ENCODE data around the gene CRACR2A.

Gene CRACR2A, protein sequence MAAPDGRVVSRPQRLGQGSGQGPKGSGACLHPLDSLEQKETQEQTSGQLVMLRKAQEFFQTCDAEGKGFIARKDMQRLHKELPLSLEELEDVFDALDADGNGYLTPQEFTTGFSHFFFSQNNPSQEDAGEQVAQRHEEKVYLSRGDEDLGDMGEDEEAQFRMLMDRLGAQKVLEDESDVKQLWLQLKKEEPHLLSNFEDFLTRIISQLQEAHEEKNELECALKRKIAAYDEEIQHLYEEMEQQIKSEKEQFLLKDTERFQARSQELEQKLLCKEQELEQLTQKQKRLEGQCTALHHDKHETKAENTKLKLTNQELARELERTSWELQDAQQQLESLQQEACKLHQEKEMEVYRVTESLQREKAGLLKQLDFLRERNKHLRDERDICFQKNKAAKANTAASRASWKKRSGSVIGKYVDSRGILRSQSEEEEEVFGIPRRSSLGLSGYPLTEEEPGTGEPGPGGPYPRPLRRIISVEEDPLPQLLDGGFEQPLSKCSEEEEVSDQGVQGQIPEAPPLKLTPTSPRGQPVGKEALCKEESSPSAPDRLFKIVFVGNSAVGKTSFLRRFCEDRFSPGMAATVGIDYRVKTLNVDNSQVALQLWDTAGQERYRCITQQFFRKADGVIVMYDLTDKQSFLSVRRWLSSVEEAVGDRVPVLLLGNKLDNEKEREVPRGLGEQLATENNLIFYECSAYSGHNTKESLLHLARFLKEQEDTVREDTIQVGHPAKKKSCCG

DNA sequence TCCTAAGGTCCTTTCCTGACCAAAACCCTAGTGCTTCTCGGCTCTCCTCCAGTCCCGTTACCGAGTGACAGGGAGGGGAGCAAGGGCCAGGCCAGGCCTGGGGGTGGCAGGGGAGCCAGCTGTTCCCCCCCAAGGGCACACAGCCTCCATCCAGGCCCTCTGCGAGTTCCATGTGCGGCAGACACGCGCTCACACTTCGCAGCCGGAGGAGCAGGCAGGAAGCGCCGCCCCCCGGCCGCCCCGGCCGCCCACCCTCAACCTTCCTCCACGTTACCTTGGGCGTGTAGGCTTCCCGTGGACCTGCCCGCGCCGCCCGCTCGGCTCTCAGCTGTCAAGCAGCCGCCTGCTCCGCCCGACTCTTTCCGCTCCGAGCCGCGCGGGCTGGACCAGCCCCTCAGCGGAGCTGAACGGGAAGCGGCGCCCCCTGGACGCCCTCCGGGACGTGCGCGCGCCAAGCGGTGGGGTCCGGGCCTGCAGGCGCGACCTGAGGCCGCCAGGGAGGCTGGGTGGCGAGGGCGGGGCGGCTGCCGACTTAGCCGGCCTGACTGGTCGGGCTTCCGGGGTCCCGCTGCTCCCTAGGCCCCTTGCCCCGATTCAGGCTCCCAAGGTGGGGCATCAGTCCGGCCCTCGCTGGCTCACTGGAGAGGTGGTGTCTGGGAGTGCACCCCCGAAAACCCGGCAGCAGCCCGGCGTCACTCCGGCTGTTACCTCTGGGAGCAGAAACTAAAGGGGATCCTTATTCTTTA is at the start of gene CRACR2A:
TSS of gene CRACR2A (minus strand) at position 369 of the 746 bp plus-strand sequence. CDS start 56,110 bp downstream, outside the sequence.
- no peak for DNase-seq (ENCODE audit: low read depth)

DNA sequence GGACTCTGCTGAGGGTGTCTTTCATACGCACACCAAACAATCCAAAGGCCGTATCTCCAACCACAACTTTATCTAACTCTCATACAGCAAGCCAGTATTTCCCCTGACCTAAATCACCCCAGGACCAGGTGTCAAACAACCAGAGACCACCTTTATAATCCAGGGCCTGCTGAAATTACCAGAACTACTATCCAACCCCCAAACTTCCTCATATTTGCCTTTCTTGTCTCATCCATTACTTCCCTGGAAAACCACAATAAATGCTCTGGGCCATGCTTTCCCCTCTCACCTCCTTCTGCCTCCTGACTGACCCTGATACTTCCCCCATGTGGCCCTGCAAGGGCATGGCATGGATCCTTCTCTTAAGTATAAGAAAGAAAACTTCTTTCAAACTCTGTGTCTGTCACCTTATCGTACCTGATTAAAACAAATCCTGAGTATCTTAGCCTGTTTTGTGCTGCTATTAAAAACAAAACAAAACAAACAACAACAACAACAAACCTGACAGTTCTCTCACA is 44.7 kb upstream of the CRACR2A start:
- DNase-seq (ENCODE audit: low read depth): no peak

DNA sequence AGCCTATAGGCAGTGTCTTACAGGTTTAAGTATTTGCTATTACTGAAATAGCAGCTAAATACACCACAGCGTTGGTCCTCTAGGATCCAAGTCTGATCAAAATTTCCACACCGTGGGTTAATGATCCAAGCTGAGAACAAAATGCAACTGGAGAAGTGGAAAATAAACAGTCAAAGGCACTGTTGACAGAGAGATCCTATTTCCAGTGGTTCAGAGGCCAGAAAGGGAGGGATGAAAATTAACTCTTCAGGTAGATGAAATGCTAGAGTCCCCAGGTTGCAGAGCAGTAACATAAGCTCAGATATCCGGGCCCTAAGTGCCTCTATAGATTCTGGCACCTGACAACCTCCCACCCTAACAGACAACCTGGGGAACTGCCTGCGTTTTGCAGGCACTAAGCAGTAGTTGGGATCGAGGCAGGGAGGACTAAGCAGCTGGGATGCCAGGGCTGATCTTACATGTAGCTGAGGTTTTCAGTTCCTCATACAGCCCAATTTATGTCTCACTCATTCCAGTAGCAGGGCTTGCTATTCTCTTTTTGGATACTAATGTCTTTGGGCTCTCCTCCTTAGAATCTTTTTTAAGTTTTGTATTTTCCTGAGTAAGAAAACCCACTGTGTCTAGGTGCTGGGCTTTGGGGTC is 42.7 kb upstream of the CRACR2A start:
- no peak for DNase-seq (ENCODE audit: low read depth)

DNA sequence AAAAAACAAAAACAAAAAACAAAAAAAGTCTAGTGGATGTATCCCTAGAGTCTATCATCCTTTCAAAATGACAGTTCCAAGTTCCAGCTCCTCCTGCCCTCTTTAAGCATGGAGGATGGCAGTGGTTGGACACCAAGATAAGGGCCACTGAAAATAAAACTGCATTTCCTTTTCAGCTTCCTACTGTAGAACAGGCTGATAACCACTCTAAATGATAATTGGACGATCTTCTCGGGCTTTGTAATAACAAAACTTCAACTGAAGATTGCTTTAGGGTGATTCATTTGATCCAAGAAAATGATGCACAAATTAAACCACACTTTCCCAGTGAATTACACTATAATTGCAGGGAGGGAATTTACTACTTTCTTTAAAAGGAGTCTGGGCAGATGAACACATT is 42.2 kb upstream of the CRACR2A start:
- DNase-seq (ENCODE audit: low read depth): no peak

DNA sequence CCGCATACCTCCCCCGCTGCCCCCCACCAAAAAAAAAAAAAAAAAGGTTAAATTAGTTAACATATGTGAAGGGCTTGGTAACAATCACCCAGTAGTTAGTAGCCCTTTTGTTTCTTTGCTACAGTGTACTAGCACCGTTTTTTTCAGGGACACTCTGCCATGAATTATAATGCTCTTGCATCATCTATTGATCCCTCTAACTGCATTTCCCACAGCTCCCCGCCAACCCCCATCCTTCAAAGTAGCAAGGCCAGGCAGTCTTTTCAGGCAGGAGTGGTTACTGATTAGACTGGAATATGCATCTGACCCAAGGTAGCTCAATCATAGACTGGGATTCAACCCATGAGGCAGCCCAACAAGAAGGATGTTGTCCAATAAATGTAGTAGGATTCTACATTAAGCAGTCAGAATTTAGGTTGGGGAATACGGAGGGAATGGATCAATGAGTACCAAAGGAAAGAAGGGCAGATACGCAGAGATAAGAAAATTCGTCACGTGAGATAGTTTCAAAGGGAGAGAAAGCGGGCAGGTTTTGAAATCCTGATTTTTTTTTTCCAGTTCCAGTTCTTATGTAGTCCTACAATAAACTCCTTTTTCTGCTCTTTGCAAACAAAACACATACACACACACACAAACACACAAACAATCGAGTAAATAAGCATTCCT is 39.8 kb upstream of the CRACR2A start:
- DNase-seq (ENCODE audit: low read depth): no peak

DNA sequence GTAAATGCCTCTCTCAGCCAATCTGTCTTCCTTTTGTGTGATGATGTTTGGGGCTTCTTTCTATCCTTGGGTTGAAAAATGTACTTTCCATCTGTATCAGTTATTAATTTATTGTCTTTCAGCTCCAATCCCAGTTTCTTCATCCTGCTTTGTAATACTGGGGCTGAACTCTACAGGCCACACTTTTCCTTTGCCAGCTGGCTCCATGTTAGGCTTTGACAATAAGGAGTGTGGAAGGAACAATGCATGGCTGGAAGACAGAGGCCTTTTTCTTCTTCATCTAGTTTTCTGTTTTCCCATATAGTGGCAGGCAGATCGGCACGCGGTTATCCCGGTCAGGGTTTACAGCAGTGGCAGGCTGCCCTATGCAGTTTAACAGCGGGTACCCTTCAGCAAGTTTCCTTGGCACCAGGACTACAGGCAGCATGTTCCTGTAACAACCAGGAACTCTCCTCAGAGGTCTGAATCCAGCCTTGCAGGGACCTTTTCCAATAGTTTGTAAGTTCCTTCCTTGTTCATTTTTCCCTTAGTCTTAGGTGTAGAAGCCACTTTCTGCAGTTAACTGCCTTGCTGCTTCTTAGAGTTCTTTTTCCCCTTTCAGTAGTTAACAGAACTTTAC is 38.5 kb upstream of the CRACR2A start:
- DNase-seq (ENCODE audit: low read depth): no peak

DNA sequence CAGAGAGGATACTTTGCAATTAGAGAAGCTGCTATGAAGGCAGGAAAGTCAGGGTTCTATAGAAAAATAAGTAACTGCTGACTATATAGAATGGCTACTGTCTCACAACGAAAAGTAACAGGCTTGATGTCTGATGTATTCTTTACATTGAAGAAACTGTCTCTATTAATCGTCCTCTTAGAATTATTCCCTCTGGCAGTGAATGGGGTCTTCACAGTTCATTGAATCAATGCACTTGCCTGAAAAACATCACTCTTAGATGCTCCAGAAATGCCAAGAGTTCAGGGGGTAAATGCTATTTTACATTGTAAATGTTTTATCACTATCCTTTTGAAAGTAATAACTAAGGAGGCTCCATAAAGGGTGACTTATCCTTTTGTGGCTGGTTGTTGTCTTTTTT is 37.7 kb upstream of the CRACR2A start:
- no peak for DNase-seq (ENCODE audit: low read depth)

DNA sequence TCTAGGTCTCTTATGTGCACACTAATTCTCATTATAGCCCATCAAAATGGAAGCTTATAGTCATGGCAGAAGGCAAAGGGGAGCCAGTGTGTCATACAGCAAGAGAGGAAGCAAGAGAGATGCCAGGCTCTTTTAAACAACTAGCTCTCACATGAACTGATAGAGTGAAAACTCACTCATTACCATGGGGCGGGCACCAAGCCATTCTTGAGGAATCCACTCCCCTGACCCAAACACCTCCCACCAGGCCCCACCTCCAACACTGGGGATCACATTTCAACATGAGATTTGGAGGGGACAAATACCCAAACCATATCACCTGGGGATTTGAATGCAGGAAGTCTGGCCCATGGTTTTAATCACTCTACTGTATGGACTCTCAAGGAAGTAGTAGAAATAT is 36.9 kb upstream of the CRACR2A start:
- DNase-seq (ENCODE audit: low read depth): no peak

DNA sequence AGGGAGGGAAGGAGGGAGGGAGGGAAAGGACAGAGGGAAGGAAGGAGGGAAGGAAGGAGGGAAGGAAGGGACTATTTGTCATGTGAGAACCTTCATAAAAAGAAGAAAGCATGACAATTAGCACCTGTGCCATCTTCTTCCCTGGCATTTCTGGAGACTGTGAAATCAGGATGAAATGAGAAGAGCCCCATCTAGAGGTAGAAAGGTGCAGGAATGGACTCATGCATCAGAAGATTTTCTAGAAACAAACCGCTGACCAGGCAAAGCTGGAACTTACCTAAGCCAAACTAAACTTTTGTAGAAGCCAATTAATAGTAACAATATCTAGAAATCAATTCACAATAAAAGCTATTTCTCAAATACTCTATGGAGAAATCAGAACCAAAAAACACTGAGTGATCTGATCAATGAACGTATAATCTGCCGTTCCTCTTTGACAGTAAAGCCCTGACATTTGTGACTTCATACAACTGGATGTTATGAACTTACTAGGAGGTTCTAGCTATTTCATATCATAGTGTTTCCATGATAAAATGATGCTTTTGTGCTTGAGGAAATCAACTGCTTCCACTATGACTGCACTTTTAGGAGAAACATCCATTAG is 24.4 kb upstream of the CRACR2A start:
- DNase-seq (ENCODE audit: low read depth): peak; percentile 31

DNA sequence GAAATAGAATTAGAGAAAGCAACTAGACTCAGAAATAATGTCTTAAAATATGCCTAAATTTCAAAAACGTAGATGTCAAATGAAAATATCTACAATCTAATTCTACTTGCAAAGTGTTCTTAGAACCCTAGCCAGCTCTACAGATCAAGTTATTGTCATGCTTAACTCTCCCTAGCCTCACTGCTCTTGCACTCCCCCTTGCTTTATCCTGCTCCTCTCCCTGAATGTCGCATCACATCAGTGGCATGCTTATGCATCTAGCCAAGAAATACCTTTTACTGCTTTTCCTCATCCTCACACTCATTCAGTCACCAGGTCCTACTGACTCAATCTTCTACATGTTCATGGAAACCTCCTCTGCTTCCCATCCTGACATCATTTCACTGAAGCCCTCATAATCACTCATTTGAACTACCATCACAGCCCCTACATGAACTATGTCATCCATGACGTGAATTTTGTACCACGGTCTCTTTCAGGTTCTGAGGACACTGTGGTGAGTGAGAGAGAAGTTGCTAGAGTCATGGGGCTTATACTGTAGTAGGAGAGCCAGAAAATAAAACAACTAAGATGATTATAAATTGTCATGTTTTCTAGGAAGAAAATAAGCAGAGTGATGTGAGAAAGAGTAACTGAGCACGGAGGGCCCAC is 22.6 kb upstream of the CRACR2A start:
- no peak for DNase-seq (ENCODE audit: low read depth)

DNA sequence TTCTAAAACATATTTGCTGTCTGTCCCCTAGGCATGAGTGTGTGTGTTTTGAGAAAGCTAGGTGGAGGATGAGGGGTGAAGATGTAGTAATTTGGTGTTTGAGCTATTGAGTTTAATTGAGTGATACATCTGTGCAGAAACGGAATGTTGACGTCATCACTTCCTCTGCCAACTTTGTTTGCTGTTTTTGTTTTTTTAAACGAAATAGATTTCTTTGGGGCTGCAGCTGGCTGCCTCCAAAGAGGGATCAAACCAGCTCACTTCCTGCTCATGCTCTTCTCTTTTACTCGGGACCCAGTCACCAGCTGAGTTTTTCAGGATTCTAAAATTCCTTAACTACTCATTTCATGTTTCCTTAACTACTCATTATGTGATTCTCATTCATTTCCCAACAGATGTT is 19.5 kb upstream of the CRACR2A start:
- no peak for DNase-seq (ENCODE audit: low read depth)

DNA sequence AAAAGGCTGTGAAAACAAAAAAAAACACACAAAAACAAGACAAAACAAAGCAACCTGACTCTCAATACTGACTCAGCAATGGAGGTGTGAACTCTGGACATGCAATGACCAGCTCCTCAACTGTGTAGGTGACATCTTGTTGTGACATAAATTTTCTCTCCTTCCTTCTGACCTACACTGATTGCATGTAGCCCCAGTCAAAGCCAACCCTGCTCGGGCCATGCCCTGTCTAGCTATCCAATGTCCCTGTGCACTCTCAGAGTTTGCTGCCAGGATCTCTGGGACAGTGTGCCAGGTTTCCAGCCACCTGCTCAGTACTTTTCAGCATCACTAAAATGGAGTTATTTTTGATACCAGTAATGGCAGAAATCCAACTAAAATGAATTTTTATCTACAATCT is 18.9 kb upstream of the CRACR2A start:
- no peak for DNase-seq (ENCODE audit: low read depth)

DNA sequence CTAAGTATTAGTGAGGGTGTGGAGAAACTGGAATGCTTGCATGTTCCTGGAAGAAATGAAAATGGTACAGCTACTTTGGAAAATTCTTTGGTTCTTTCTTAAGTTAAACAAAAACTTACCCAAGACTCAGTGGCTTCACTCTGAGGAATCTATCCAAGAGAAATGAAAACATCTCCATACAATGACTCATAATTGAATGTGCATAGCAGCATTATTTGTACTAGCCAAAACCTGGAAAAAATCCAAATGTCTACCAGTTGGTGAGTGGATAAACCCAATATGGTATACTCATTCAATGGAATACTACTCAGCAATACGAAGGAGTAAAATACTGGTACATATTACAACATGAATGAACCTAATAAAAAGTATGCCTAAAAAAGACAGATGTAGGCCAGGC is 18.0 kb upstream of the CRACR2A start:
- DNase-seq (ENCODE audit: low read depth): peak; percentile 79

DNA sequence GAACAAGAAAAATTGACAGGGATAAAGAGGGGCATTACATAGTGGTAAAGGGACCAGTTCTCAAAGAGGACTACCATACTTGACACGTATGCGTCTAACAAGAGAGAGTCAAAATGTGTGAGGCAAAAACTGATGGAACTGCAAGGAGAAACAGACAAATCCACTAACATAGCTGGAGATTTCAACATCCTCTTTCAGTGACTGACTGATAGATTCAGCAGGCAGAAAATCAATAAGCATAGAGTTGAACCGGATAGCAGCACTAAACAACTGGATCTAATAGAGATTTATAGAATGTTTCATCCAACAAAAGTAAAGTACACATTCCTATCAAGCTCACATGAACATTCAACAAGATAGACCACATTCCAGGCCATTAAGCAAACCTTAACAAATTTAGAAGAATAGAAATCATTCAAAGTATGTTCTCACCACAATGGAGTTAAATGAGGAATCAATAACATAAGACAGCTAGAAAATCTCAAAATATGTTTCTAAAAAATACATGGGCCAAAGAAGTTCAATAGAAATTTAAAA is 16.1 kb upstream of the CRACR2A start:
- DNase-seq (ENCODE audit: low read depth): no peak

DNA sequence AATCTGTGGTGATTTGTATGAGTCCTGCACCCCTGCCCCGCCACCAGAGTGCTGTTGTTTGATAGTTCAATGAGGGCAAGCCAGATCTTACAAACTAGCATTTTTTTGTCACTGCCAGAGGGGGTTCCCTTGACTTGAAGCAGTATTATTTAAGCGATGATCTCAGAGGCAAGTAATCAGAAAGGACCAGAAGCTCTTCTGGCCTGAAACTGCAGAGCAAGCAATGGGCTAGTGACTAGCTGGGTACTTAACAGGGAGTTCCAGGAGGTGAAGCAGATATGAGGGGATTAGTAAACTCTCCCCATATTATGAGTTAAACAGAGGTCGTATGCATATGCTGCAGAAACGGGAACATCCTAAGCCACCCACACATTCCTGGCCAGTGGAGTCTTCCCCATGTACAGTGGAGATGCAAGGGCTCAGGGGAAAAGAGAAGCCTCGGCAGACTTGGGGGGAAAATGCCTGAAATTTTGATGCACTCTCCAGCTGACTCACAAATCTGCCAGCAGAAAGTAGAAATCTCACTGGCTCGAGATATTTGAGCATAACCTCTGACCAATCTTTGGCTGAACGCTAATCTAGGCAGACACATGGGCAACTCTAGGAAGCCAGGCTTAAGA is 8.3 kb upstream of the CRACR2A start:
- DNase-seq (ENCODE audit: low read depth): no peak

DNA sequence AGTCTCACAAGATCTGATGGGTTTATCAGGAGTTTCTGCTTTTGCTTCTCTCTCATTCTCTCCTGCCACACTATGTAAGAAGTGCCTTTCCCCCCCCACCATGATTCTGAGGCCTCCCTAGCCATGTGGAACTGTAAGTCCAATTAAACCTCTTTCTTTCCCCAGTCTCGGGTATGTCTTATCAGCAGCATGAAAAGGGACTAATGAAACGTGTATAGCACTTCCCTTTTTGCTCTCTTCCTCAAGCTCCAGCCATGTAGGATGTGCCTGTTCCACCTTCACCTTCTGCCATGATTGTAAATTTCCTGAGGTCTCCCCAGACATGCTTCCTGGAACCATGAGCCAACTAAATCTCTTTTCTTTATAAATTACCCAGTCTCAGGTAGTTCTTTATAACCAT is 7.0 kb upstream of the CRACR2A start:
- no peak for DNase-seq (ENCODE audit: low read depth)

DNA sequence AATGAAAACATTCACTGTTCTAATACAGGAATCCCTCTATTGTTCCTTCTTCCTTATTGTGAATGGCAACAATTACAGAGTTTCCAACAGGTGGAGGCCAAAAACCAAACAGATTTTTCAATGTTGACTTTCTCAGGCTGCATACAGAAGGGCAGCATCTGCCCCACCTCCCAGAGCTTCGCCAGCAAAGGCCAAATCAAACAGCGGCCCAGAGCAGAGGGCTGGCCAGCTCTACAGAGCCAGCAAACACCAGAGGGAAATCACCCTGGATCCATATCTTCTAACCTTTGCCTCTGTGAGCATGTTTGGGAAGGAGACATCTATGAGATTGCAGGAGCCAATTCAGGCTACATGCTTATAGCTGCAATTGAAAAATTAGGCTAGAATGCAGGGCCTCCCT is 4.4 kb upstream of the CRACR2A start:
- DNase-seq (ENCODE audit: low read depth): no peak

DNA sequence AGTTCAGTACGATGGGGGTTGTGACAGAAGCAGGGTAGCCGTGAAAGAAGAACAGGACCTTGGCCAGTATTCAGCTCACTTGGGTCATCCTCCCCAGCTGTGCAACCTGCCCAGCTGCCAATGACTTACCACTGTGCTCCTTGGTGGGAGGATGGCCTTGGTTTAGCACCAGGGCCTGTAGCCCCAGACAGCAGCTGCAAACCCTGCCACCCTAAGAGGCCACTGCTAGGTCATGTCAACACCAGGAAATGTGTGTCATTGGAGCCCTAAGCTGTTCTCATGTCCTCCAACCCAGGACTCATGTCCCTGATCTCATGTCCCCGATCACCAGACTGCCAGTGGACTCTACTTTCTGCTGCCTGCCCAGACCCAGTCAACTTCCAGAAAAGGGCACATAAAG is 3.0 kb upstream of the CRACR2A start:
- DNase-seq (ENCODE audit: low read depth): no peak

DNA sequence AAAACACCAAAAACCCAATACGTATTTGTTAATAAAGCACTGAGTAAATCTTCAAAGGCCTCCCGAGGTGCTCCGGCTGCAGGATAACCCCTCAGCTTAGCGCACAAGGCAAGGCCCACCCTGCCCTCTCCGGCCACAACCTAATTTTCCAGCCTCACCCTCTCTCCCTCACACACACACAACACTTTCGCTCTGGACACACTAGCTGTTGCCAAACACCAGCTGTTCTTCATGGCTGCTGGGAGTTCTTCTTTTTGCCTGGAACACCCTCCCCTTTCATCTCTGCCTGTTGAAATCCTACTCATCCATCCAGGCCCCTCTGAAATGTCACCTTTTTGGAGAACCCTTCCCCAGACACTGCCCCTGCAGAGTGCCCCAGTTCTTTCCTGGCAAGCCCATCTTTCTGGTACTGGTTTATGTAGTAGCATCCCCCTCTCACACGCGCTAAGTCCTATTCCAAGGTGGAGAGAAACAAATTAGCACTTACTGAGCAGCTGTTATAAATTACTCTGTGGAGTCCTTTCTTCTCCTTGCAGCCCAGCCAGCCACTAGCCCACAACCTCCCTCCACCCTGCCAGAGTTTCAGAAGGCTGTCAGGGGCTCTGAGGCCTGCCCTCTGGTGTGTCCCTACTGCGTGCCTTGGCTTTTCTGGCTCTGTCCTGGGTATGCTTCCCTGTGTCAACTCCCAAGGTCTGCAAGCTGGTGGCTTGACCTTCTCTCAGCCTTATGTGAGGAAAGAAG is 805 bp upstream of the CRACR2A start:
- no peak for DNase-seq (ENCODE audit: low read depth)

Measured in stromal cell of bone marrow (primary cell).